Caco-2 (cell line): Measurements from ENCODE around the gene DDAH2. TPM values are rescaled to one million over a fixed set of nuclear protein-coding genes. Genes with fewer than 3 reads are reported as not detected.

Source experiments
- BruUV-seq: library from RNA; stranded (reverse); fragments of 400-500 nt; replicated peaks from 2 replicates; lab custom pipeline; 2021; lab: Mats Ljungman, UMichigan
- CTCF ChIA-PET: fragments of 300-600 bp; sonication (Branson Sonifier 250); formaldehyde crosslinking; loops from one replicate; lab custom pipeline; 2022; ENCODE audit warnings: antibody characterized with exemption; lab: Charles Lee
- POLR2A ChIA-PET: fragments of 300-600 bp; sonication (Branson Sonifier 250); formaldehyde crosslinking; loops from one replicate; lab custom pipeline; 2022; ENCODE audit warnings: antibody characterized with exemption; lab: Charles Lee
- DNase-seq, 2 experiments: peaks; one replicate each; pipeline versions ENCODE4 v3.0.0 to v3.0.0-alpha.2; 2020 to 2022
- H3K27me3 ChIP-seq: replicated peaks from 2 replicates; pipeline ENCODE4 v1.6.0; 2011; ENCODE audit warnings: low read length; ENCODE audit not compliant: control insufficient read depth, insufficient read depth
- H3K36me3 ChIP-seq: 2 replicates; pipeline ENCODE4 v1.5.1; 2011; ENCODE audit warnings: low read length; ENCODE audit not compliant: control insufficient read depth, insufficient read depth
- H3K4me1 ChIP-seq: fragments of 250-450 bp; sonication (Bioruptor Pico); 2 replicates; pipeline ENCODE4 v1.5.1; 2020; ENCODE audit warnings: mild to moderate bottlenecking
- H3K4me3 ChIP-seq: 2 replicates; pipeline ENCODE4 v1.5.1; 2011; ENCODE audit warnings: low read depth, mild to moderate bottlenecking, control low read depth, low read length
- H3K9me3 ChIP-seq: fragments of 250-450 bp; sonication (Bioruptor Pico); 2 replicates; pipeline ENCODE4 v1.5.1; 2020; ENCODE audit warnings: mild to moderate bottlenecking, moderate library complexity
- H3K27ac Mint-ChIP-seq: one replicate; pipeline ENCODE4 v1.8.0; 2022; ENCODE audit warnings: mixed read lengths; ENCODE audit not compliant: unreplicated experiment
- H3K27me3 Mint-ChIP-seq: one replicate; pipeline ENCODE4 v1.8.0; 2022; ENCODE audit warnings: mixed read lengths; ENCODE audit not compliant: insufficient read depth, unreplicated experiment
- H3K36me3 Mint-ChIP-seq: one replicate; pipeline ENCODE4 v1.8.0; 2022; ENCODE audit warnings: mild to moderate bottlenecking, mixed read lengths; ENCODE audit not compliant: insufficient read depth, unreplicated experiment
- H3K4me1 Mint-ChIP-seq: one replicate; pipeline ENCODE4 v1.8.0; 2022; ENCODE audit warnings: low read depth, mixed read lengths; ENCODE audit not compliant: unreplicated experiment
- H3K4me3 Mint-ChIP-seq: one replicate; pipeline ENCODE4 v1.8.0; 2022; ENCODE audit warnings: mild to moderate bottlenecking, moderate library complexity, mixed read lengths; ENCODE audit not compliant: unreplicated experiment
- H3K9me3 Mint-ChIP-seq: one replicate; pipeline ENCODE4 v1.8.0; 2022; ENCODE audit warnings: mixed read lengths; ENCODE audit not compliant: unreplicated experiment
- CTCF ChIP-seq, 2 experiments: fragments of 200-600 bp in 1 of 2; IDR thresholded peaks; 1 replicate in 1 of 2; 2 replicates in 1 of 2; pipeline versions ENCODE4 v1.5.1 to v1.8.0; 2011 to 2022; ENCODE audit warnings: antibody characterized with exemption in 1 of 2, control low read depth in 1 of 2, inconsistent platforms in 1 of 2, low read depth in 1 of 2, low read length in 1 of 2, mild to moderate bottlenecking in 1 of 2, moderate library complexity in 1 of 2; ENCODE audit not compliant: insufficient read depth in 1 of 2, severe bottlenecking in 1 of 2, unreplicated experiment in 1 of 2
- intact Hi-C: fragments of 100-400 bp; cut with micrococcal nuclease; formaldehyde crosslinking; loops from one replicate; pipeline ENCODE4 v1.10.0; 2022; ENCODE audit not compliant: unreplicated experiment
- total RNA-seq: library from RNA; stranded (reverse); gene quantifications from 2 replicates; pipeline ENCODE4 v1.2.3, GENCODE V29; 2022

DDAH2 gene
- total RNA-seq, 1 experiment from 2014 or later, result 82.4 TPM

GRCh38 chr6:31693535-31693934 lies 35.6 kb downstream of the DDAH2 start:
- TF ChIP-seq CTCF (IDR thresholded peaks at IDR 0.05; ENCODE audit: insufficient read depth in 1 of 2, low read depth in 1 of 2, low read length in 1 of 2, severe bottlenecking in 1 of 2, unreplicated experiment in 1 of 2), result no peak

GRCh38 chr6:31692886-31693285 lies 36.2 kb downstream of the DDAH2 start:
- CTCF ChIA-PET, result interaction anchor here (0.7 kb wide), 1 partner anchor 98 kb away, joined by 3 read pairs; no protein-coding TSS in a partner anchor
- intact Hi-C loops, result no loop called here
- H3K36me3 Mint-ChIP-seq, result peaks cover 62% of the 10 kb centered on the region
- no TSS peak for BruUV-seq
- no peaks in the 10 kb centered on the region for H3K9me3 Mint-ChIP-seq
- no peaks in the 10 kb centered on the region for H3K27me3 Mint-ChIP-seq
- no peak overlapping the region for H3K4me3 ChIP-seq
- H3K4me3 Mint-ChIP-seq, result no peak overlapping the region
- no peaks in the 10 kb centered on the region for H3K9me3 ChIP-seq
- H3K27ac Mint-ChIP-seq, result peak overlapping the region; percentile 2
- DNase-seq, result no peak
- TF ChIP-seq CTCF (IDR thresholded peaks at IDR 0.05; ENCODE audit: insufficient read depth in 1 of 2, low read depth in 1 of 2, low read length in 1 of 2, severe bottlenecking in 1 of 2, unreplicated experiment in 1 of 2), result no peak
- no peaks in the 10 kb centered on the region for H3K27me3 ChIP-seq
- peaks cover 37% of the 10 kb centered on the region for H3K4me1 ChIP-seq
- H3K4me1 Mint-ChIP-seq, result peaks cover 39% of the 10 kb centered on the region
- peaks cover 9% of the 10 kb centered on the region for H3K36me3 ChIP-seq
- POLR2A ChIA-PET, result no interaction called here

More at GRCh38 chr6:31693535-31693934, 35.6 kb downstream of the DDAH2 start:
- Histone ChIP-seq H3K4me1 (peaks cover 37% of the 10 kb centered on the region), H3K27me3 (no peaks in the 10 kb centered on the region), H3K9me3 (no peaks in the 10 kb centered on the region), H3K36me3 (peaks cover 7% of the 10 kb centered on the region), H3K4me3 (no peak overlapping the region)
- ChIA-PET POLR2A (no interaction called here), CTCF (no interaction called here)
- intact Hi-C loops, result no loop called here
- no peak for DNase-seq
- Mint-ChIP-seq H3K36me3 (peaks cover 61% of the 10 kb centered on the region), H3K9me3 (no peaks in the 10 kb centered on the region), H3K4me1 (peaks cover 39% of the 10 kb centered on the region), H3K4me3 (no peak overlapping the region), H3K27me3 (no peaks in the 10 kb centered on the region), H3K27ac (no peak overlapping the region)
- BruUV-seq, result no TSS peak

- ChIA-PET CTCF (interaction anchor here (0.7 kb wide), 1 partner anchor 99 kb away, joined by 3 read pairs; no protein-coding TSS in a partner anchor), POLR2A (interaction anchor here (1.5 to 1.9 kb wide), 2 partner anchors 123 to 135 kb away, joined by 3 to 4 read pairs; partner anchors contain the start of genes HSPA1A, HSPA1B and HSPA1L)
- BruUV-seq, result no TSS peak
- H3K4me3 ChIP-seq, result no peak overlapping the region
- peaks cover 37% of the 10 kb centered on the region for H3K4me1 ChIP-seq
- intact Hi-C loops, result no loop called here
- H3K27me3 ChIP-seq, result no peaks in the 10 kb centered on the region
- peak overlapping the region; percentile 2 for H3K27ac Mint-ChIP-seq
- peaks cover 62% of the 10 kb centered on the region for H3K36me3 Mint-ChIP-seq
- peaks cover 9% of the 10 kb centered on the region for H3K36me3 ChIP-seq
- no peaks in the 10 kb centered on the region for H3K9me3 Mint-ChIP-seq
- H3K4me1 Mint-ChIP-seq, result peaks cover 34% of the 10 kb centered on the region
- DNase-seq, result no peak
- H3K9me3 ChIP-seq, result no peaks in the 10 kb centered on the region
- H3K27me3 Mint-ChIP-seq, result no peaks in the 10 kb centered on the region
- TF ChIP-seq CTCF (IDR thresholded peaks at IDR 0.05; ENCODE audit: insufficient read depth in 1 of 2, low read depth in 1 of 2, low read length in 1 of 2, severe bottlenecking in 1 of 2, unreplicated experiment in 1 of 2), result no peak
- no peak overlapping the region for H3K4me3 Mint-ChIP-seq
Observed at GRCh38 chr6:31692353-31692752, 36.7 kb downstream of the DDAH2 start.
